GM13976 (cell line): Measurements from ENCODE around the gene GPC5.
"Not testable (repeated sequence)": the region's sequence is repeated elsewhere in the genome, so short reads cannot be mapped to it uniquely, and the experiment has no call there.

ENCODE experiments used
- DNase-seq: peaks from one replicate; pipeline ENCODE4 v3.0.0; 2012; ENCODE audit warnings: low spot score
- CTCF ChIP-seq: IDR thresholded peaks from 2 replicates; pipeline ENCODE4 v1.5.1; 2012; ENCODE audit warnings: borderline replicate concordance, mild to moderate bottlenecking; ENCODE audit not compliant: insufficient read depth; ENCODE audit errors: extremely low read depth, missing control alignments, control extremely low read depth
- in situ Hi-C: fragments of 300-500 bp; cut with MboI; formaldehyde crosslinking; loops from one replicate; pipeline ENCODE4 v1.12.0; 2022; ENCODE audit warnings: low sequenced_read_pairs, mixed read lengths, inconsistent platforms; ENCODE audit not compliant: unreplicated experiment

GPC5 gene

GRCh38 chr13:91398413-91399188 lies at the start of gene GPC5:
Gene GPC5 (plus strand): TSS chr13:91398621.
- DNase-seq = peak; percentile 92
- in situ Hi-C loops = no loop called here
- no peak for TF ChIP-seq CTCF

- peak; percentile 86 for DNase-seq
- in situ Hi-C loops = no loop called here
- peak; percentile 94 for TF ChIP-seq CTCF
Measured at GRCh38 chr13:91348906-91349435, 49.5 kb upstream of the GPC5 start.

GRCh38 chr13:91349992-91350911 lies 48.2 kb upstream of the GPC5 start:
- in situ Hi-C loops = no loop called here
- no peak for DNase-seq
- TF ChIP-seq CTCF = no peak

- in situ Hi-C loops = no loop called here
Measured at GRCh38 chr13:91351123-91351522, 47.3 kb upstream of the GPC5 start.

GRCh38 chr13:91351980-91352379 lies 46.4 kb upstream of the GPC5 start:
- TF ChIP-seq CTCF = no peak
- no peak for DNase-seq
- in situ Hi-C loops = no loop called here

More at GRCh38 chr13:91351123-91351522, 47.3 kb upstream of the GPC5 start:
- TF ChIP-seq CTCF = no peak
- no peak for DNase-seq

GRCh38 chr13:91352891-91353290 lies 45.5 kb upstream of the GPC5 start:
- in situ Hi-C loops, DNase-seq: not testable (repeated sequence)
